NCI-H774 (cell line): ENCODE measurements around the gene RASGEF1C.

ENCODE experiments used
- DNase-seq: peaks from one replicate; lab custom pipeline; 2025; lab: John Stamatoyannopoulos, UW

Gene RASGEF1C

GRCh38 chr5:180179442-180180420 lies 29.3 kb downstream of the RASGEF1C start:
- no peak for DNase-seq

GRCh38 chr5:180178531-180179441 lies 30.2 kb downstream of the RASGEF1C start:
- DNase-seq, result no peak

GRCh38 chr5:180176191-180176590 lies 32.8 kb downstream of the RASGEF1C start:
- DNase-seq, result no peak

GRCh38 chr5:180175015-180175431 lies 34.0 kb downstream of the RASGEF1C start:
- DNase-seq, result no peak

- DNase-seq, result no peak
Observed at GRCh38 chr5:180174587-180174972, 34.4 kb downstream of the RASGEF1C start.

- no peak for DNase-seq
Observed at GRCh38 chr5:180173875-180174586, 35.0 kb downstream of the RASGEF1C start.

- no peak for DNase-seq
Observed at GRCh38 chr5:180173198-180173544, 35.8 kb downstream of the RASGEF1C start.

- DNase-seq, result no peak
Observed at GRCh38 chr5:180172447-180173197, 36.4 kb downstream of the RASGEF1C start.

GRCh38 chr5:180171568-180172094 lies 37.4 kb downstream of the RASGEF1C start:
- DNase-seq, result no peak

- no peak for DNase-seq
Observed at GRCh38 chr5:180170810-180171567, 38.0 kb downstream of the RASGEF1C start.

GRCh38 chr5:180170106-180170809 lies 38.8 kb downstream of the RASGEF1C start:
- no peak for DNase-seq

- DNase-seq, result no peak
Observed at GRCh38 chr5:180169248-180170105, 39.5 kb downstream of the RASGEF1C start.

- no peak for DNase-seq
Observed at GRCh38 chr5:180168758-180169157, 40.3 kb downstream of the RASGEF1C start.

GRCh38 chr5:180166176-180166575 lies 42.8 kb downstream of the RASGEF1C start:
- no peak for DNase-seq

- no peak for DNase-seq
Observed at GRCh38 chr5:180162304-180162661, 46.7 kb downstream of the RASGEF1C start.

GRCh38 chr5:180161420-180162303 lies 47.3 kb downstream of the RASGEF1C start:
- peak; percentile 2 for DNase-seq

- DNase-seq, result no peak
Observed at GRCh38 chr5:180160789-180161188, 48.2 kb downstream of the RASGEF1C start.

- no peak for DNase-seq
Observed at GRCh38 chr5:180160215-180160614, 48.8 kb downstream of the RASGEF1C start.
